Endothelial cell of umbilical vein (primary cell): ENCODE data around the gene DPP7. TPM values are rescaled to one million over a fixed set of nuclear protein-coding genes. Genes with fewer than 3 reads are reported as not detected.

Experiments used
- BruUV-seq: library from RNA; stranded (reverse); fragments of 400-500 nt; replicated peaks from 2 replicates; lab custom pipeline; 2021; lab: Mats Ljungman, UMichigan
- CTCF ChIA-PET: fragments of 300-600, 350-600 bp; sonication (Branson Sonifier 250); formaldehyde crosslinking; loops from one replicate; lab custom pipeline; 2021; ENCODE audit warnings: antibody characterized with exemption, inconsistent platforms; lab: Charles Lee
- POLR2A ChIA-PET: fragments of 300-600, 350-600 bp; sonication (Branson Sonifier 250); formaldehyde crosslinking; loops from one replicate; lab custom pipeline; 2021; ENCODE audit warnings: antibody characterized with exemption, inconsistent platforms; lab: Charles Lee
- DNase-seq: peaks from one replicate; pipeline ENCODE4 v3.0.0-alpha.2; 2011; ENCODE audit warnings: low read depth, low spot score
- FAIRE-seq: peaks from 2 replicates; lab custom pipeline; 2011; peaks lifted over from hg19 to GRCh38; lab: Jason Lieb, UNC
- H2AFZ ChIP-seq: 2 replicates; pipeline ENCODE4 v1.6.0; 2012; ENCODE audit warnings: low read depth, low read length, control low read depth, inconsistent platforms
- H3K27ac ChIP-seq: 2 replicates; pipeline ENCODE4 v1.5.1; 2011; ENCODE audit warnings: low read depth, mild to moderate bottlenecking, control low read depth, low read length, moderate library complexity; ENCODE audit not compliant: insufficient read depth
- H3K27me3 ChIP-seq, 2 experiments: 2 replicates each; pipeline versions ENCODE4 v1.6.0 to v1.6.1; 2011; ENCODE audit warnings: low read length in 2 of 2, mixed read lengths in 1 of 2; ENCODE audit not compliant: control insufficient read depth in 2 of 2, insufficient read depth in 2 of 2
- H3K36me3 ChIP-seq, 2 experiments: 2 replicates in 1 of 2; 3 replicates in 1 of 2; pipeline ENCODE4 v1.5.1; 2011; ENCODE audit warnings: low read length in 2 of 2, mild to moderate bottlenecking in 1 of 2, moderate library complexity in 1 of 2; ENCODE audit not compliant: control insufficient read depth in 2 of 2, insufficient read depth in 2 of 2; ENCODE audit errors: extremely low read depth in 1 of 2
- H3K4me1 ChIP-seq: 3 replicates; pipeline ENCODE4 v1.5.1; 2011; ENCODE audit warnings: mild to moderate bottlenecking, low read length; ENCODE audit not compliant: control insufficient read depth, insufficient read depth; ENCODE audit errors: extremely low read depth
- H3K4me2 ChIP-seq: 2 replicates; pipeline ENCODE4 v1.6.1; 2011; ENCODE audit warnings: low read length, control low read depth, mixed read lengths; ENCODE audit not compliant: insufficient read depth
- H3K4me3 ChIP-seq, 3 experiments: fragments of 200-600 bp in 1 of 3; sonication (generic), shearing (Covaris generic) in 1 of 3; replicated peaks in 1 of 3; 2 replicates each; pipeline ENCODE4 v1.5.1; 2011 to 2016; ENCODE audit warnings: control low read depth in 3 of 3, low read length in 3 of 3, mild to moderate bottlenecking in 2 of 3, inconsistent platforms in 1 of 3, low read depth in 1 of 3, moderate library complexity in 1 of 3; ENCODE audit not compliant: insufficient read depth in 1 of 3
- H3K79me2 ChIP-seq: 2 replicates; pipeline ENCODE4 v1.6.0; 2012; ENCODE audit warnings: low read length, inconsistent platforms; ENCODE audit not compliant: control insufficient read depth, insufficient read depth
- H3K9ac ChIP-seq: replicated peaks from 2 replicates; pipeline ENCODE3; 2011; ENCODE audit warnings: low read length, control low read depth; ENCODE audit not compliant: insufficient read depth; ENCODE audit errors: extremely low read depth
- H3K9me1 ChIP-seq: replicated peaks from 3 replicates; pipeline ENCODE4 v1.6.0; 2011; ENCODE audit warnings: mild to moderate bottlenecking, low read length; ENCODE audit not compliant: control insufficient read depth, insufficient read depth; ENCODE audit errors: extremely low read depth
- H3K9me3 ChIP-seq: replicated peaks from 2 replicates; pipeline ENCODE4 v1.5.1; 2012; ENCODE audit warnings: low read length, inconsistent platforms; ENCODE audit not compliant: control insufficient read depth, insufficient read depth
- H4K20me1 ChIP-seq: replicated peaks from 2 replicates; pipeline ENCODE3; 2011; ENCODE audit warnings: mild to moderate bottlenecking, low read length; ENCODE audit not compliant: control insufficient read depth, insufficient read depth; ENCODE audit errors: extremely low read depth
- EZH2 ChIP-seq: IDR thresholded peaks from 2 replicates; pipeline ENCODE4 v1.6.1; 2012; ENCODE audit warnings: borderline replicate concordance, low read depth, mild to moderate bottlenecking, moderate library complexity, low read length, inconsistent platforms; ENCODE audit not compliant: severe bottlenecking
- GATA2 ChIP-seq: IDR thresholded peaks from 2 replicates; pipeline ENCODE4 v1.7.0; 2011; ENCODE audit warnings: low read depth, mild to moderate bottlenecking, moderate library complexity, mixed read lengths, low read length; ENCODE audit not compliant: insufficient read length, insufficient read depth
- JUN ChIP-seq: IDR thresholded peaks from 2 replicates; pipeline ENCODE4 v1.6.1; 2011; ENCODE audit warnings: borderline replicate concordance, low read depth; ENCODE audit not compliant: insufficient read length, insufficient read depth
- MYC ChIP-seq: IDR thresholded peaks from one replicate; pipeline ENCODE4 v1.6.1; 2011; ENCODE audit warnings: mild to moderate bottlenecking, low read depth, low read length
- POLR2A ChIP-seq: IDR thresholded peaks from 2 replicates; pipeline ENCODE4 v1.6.1; 2012; ENCODE audit warnings: low read depth, mild to moderate bottlenecking, control low read depth, low read length
- POLR2AphosphoS5 ChIP-seq: IDR thresholded peaks from 2 replicates; pipeline ENCODE4 v1.6.1; 2012; ENCODE audit warnings: low read depth, mild to moderate bottlenecking, control low read depth, low read length, moderate library complexity; ENCODE audit not compliant: insufficient read depth
- dilution Hi-C: fragments of 300-500 bp; cut with MboI; formaldehyde crosslinking; loops from one replicate; pipeline ENCODE4 v1.15.0; 2019; ENCODE audit warnings: low sequenced_read_pairs; ENCODE audit not compliant: extremely low pct_ligation_motif_present
- intact Hi-C: fragments of 100-400 bp; cut with micrococcal nuclease; formaldehyde crosslinking; loops from one replicate; pipeline ENCODE4 v1.10.0; 2022
- polyA plus RNA-seq, 4 experiments: library from polyadenylated mRNA; depleted of rRNA in 3 of 4; stranded (reverse) in 3 of 4; unstranded in 1 of 4; fragments of >200 nt; gene quantifications; 2 replicates each; pipeline versions ENCODE4 v1.2.1 to v1.2.3, GENCODE V29; 2011 to 2012; ENCODE audit warnings: missing spikeins in 1 of 4
- total RNA-seq: library from RNA; stranded (reverse); gene quantifications from 2 replicates; pipeline ENCODE4 v1.2.3, GENCODE V29; 2021
- TF ChIP-seq, protein P1 (sequence below): IDR thresholded peaks from 2 replicates; pipeline ENCODE4 v1.6.1; 2011; ENCODE audit not compliant: insufficient read depth, insufficient read length
- TF ChIP-seq, protein P2 (sequence below), 2 donors: IDR thresholded peaks; 1 replicate in 1 of 2; 2 replicates in 1 of 2; pipeline ENCODE4 v1.5.1; 2011; ENCODE audit warnings: low read length in 2 of 2, mild to moderate bottlenecking in 2 of 2, moderate library complexity in 2 of 2, control low read depth in 1 of 2, inconsistent platforms in 1 of 2, low read depth in 1 of 2; ENCODE audit not compliant: insufficient read depth in 1 of 2; ENCODE audit errors: extremely low read depth in 1 of 2

The DPP7 gene
- total and polyA plus RNA-seq, 2 donors (not counting 3 experiments of a cell fraction or from before 2014, with no cell fraction given): 149 to 200 TPM

- Histone ChIP-seq H3K9ac (no peak overlapping the region), H3K4me1 (peaks cover 16% of the 10 kb centered on the region), H3K27me3 (no peaks in the 10 kb centered on the region), H3K9me1 (no peaks in the 10 kb centered on the region), H3K4me3 (no peak overlapping the region), H3K4me2 (no peak overlapping the region), H3K36me3 (peaks cover 0 to 32% of the 10 kb centered on the region in 2 experiments), H3K9me3 (no peaks in the 10 kb centered on the region), H4K20me1 (no peaks in the 10 kb centered on the region), H3K27ac (no peak overlapping the region), H2AFZ (no peak overlapping the region), H3K79me2 (peaks cover 6% of the 10 kb centered on the region)
- intact Hi-C loops (no loop called here), dilution Hi-C loops (no loop called here)
- ChIA-PET CTCF (no interaction called here), POLR2A (no interaction called here)
- TF ChIP-seq MYC (no peak), GATA2 (no peak), EZH2 (no peak), POLR2A (no peak), JUN (no peak), POLR2AphosphoS5 (no peak)
- TF ChIP-seq, protein P1, sequence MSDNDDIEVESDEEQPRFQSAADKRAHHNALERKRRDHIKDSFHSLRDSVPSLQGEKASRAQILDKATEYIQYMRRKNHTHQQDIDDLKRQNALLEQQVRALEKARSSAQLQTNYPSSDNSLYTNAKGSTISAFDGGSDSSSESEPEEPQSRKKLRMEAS: no peak
- TF ChIP-seq, protein P2, sequence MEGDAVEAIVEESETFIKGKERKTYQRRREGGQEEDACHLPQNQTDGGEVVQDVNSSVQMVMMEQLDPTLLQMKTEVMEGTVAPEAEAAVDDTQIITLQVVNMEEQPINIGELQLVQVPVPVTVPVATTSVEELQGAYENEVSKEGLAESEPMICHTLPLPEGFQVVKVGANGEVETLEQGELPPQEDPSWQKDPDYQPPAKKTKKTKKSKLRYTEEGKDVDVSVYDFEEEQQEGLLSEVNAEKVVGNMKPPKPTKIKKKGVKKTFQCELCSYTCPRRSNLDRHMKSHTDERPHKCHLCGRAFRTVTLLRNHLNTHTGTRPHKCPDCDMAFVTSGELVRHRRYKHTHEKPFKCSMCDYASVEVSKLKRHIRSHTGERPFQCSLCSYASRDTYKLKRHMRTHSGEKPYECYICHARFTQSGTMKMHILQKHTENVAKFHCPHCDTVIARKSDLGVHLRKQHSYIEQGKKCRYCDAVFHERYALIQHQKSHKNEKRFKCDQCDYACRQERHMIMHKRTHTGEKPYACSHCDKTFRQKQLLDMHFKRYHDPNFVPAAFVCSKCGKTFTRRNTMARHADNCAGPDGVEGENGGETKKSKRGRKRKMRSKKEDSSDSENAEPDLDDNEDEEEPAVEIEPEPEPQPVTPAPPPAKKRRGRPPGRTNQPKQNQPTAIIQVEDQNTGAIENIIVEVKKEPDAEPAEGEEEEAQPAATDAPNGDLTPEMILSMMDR (IDR thresholded peaks at IDR 0.05; ENCODE audit: extremely low read depth in 1 of 2, insufficient read depth in 1 of 2, low read depth in 1 of 2, low read length in 2 of 2): no peak
- BruUV-seq: no TSS peak
- no peak for FAIRE-seq
- no peak for DNase-seq
Observed at GRCh38 chr9:137079401-137079787, 35.1 kb downstream of the DPP7 start.
